SK-N-SH (cell line): ENCODE results near the gene SETD1A. TPM values are rescaled to one million over a fixed set of nuclear protein-coding genes. Genes with fewer than 3 reads are reported as not detected.
A peak's percentile ranks its signal among the peaks of the same experiment; 100 is the strongest.

Source experiments
- CTCF ChIA-PET: fragments of 300-600, 350-600 bp; formaldehyde crosslinking; extraction: SDS; loops from one replicate; lab custom pipeline; 2021; lab: Yijun Ruan, JAX
- POLR2A ChIA-PET: fragments of 350-600 bp; sonication (Branson Sonifier 250); formaldehyde crosslinking; extraction: SDS; loops from one replicate; lab custom pipeline; 2020; ENCODE audit warnings: antibody characterized with exemption, inconsistent platforms; lab: Yijun Ruan, JAX
- DNase-seq: peaks from one replicate; pipeline ENCODE4 v3.0.0; 2012
- H2AFZ ChIP-seq: fragments of 200-600 bp; sonication (generic); 2 replicates; pipeline ENCODE4 v1.8.1; 2016; ENCODE audit warnings: antibody characterized with exemption, mild to moderate bottlenecking, low read depth
- H3F3A ChIP-seq: fragments of 200-600 bp; sonication (generic); replicated peaks from 2 replicates; pipeline ENCODE3; 2016; ENCODE audit warnings: antibody characterized with exemption, mild to moderate bottlenecking; ENCODE audit not compliant: insufficient read depth
- H3K27ac ChIP-seq, 2 experiments: fragments of 200-500 bp in 1 of 2; fragments of 200-600 bp in 1 of 2; sonication (Bioruptor generic) in 1 of 2; sonication (generic), shearing (Covaris generic) in 1 of 2; 2 replicates each; pipeline versions ENCODE4 v1.5.1 to v1.6.1; 2014 to 2016; ENCODE audit warnings: low read depth in 2 of 2, inconsistent platforms in 1 of 2, low read length in 1 of 2, mild to moderate bottlenecking in 1 of 2, mixed read lengths in 1 of 2
- H3K27me3 ChIP-seq: fragments of 200-600 bp; sonication (generic), shearing (Covaris generic); 2 replicates; pipeline ENCODE4 v1.6.1; 2016; ENCODE audit warnings: mixed run types; ENCODE audit not compliant: insufficient read depth
- H3K36me3 ChIP-seq, 2 experiments: fragments of 200-500 bp in 1 of 2; fragments of 200-600 bp in 1 of 2; sonication (Bioruptor generic) in 1 of 2; sonication (generic) in 1 of 2; replicated peaks in 1 of 2; 2 replicates each; pipeline versions ENCODE3 to v1.5.1; 2014 to 2016; ENCODE audit warnings: low read length in 1 of 2, mild to moderate bottlenecking in 1 of 2; ENCODE audit not compliant: insufficient read depth in 2 of 2, control insufficient read depth in 1 of 2
- H3K4me1 ChIP-seq, 2 experiments: fragments of 200-500 bp in 1 of 2; fragments of 200-600 bp in 1 of 2; sonication (Bioruptor generic) in 1 of 2; sonication (generic), shearing (Covaris generic) in 1 of 2; 2 replicates each; pipeline versions ENCODE4 v1.5.1 to v1.6.1; 2014 to 2016; ENCODE audit warnings: low read depth in 1 of 2, low read length in 1 of 2, mixed run types in 1 of 2; ENCODE audit not compliant: insufficient read depth in 2 of 2, control insufficient read depth in 1 of 2
- H3K4me2 ChIP-seq: fragments of 200-600 bp; sonication (generic), shearing (Covaris generic); 2 replicates; pipeline ENCODE4 v1.6.1; 2017; ENCODE audit warnings: mixed run types
- H3K4me3 ChIP-seq, 2 experiments: fragments of 200-500 bp in 1 of 2; fragments of 200-600 bp in 1 of 2; sonication (Bioruptor generic) in 1 of 2; sonication (generic), shearing (Covaris generic) in 1 of 2; 2 replicates each; pipeline versions ENCODE4 v1.5.1 to v1.8.1; 2014 to 2016; ENCODE audit warnings: low read depth in 2 of 2, inconsistent platforms in 1 of 2, low read length in 1 of 2, mild to moderate bottlenecking in 1 of 2, mixed read lengths in 1 of 2, moderate library complexity in 1 of 2
- H3K79me2 ChIP-seq: fragments of 200-600 bp; sonication (generic); 2 replicates; pipeline ENCODE4 v1.8.1; 2017; ENCODE audit warnings: mild to moderate bottlenecking; ENCODE audit not compliant: insufficient read depth
- H3K9ac ChIP-seq: fragments of 200-600 bp; sonication (generic); 2 replicates; pipeline ENCODE4 v1.6.1; 2017; ENCODE audit warnings: mixed run types
- H3K9me2 ChIP-seq: fragments of 200-600 bp; sonication (generic); 2 replicates; pipeline ENCODE4 v1.6.1; 2017; ENCODE audit warnings: mixed run types
- H3K9me3 ChIP-seq: fragments of 200-600 bp; sonication (generic); 2 replicates; pipeline ENCODE4 v1.6.1; 2017; ENCODE audit warnings: mixed run types, mild to moderate bottlenecking, moderate library complexity
- H4K20me1 ChIP-seq: fragments of 200-600 bp; sonication (generic); 2 replicates; pipeline ENCODE4 v1.6.1; 2017; ENCODE audit warnings: mild to moderate bottlenecking, mixed run types; ENCODE audit not compliant: insufficient read depth
- CHD2 ChIP-seq: fragments of 150-350 bp; IDR thresholded peaks from 2 replicates; pipeline ENCODE4 v1.6.1; 2018; ENCODE audit warnings: low read length; ENCODE audit not compliant: partially characterized antibody
- FOSL2 ChIP-seq: IDR thresholded peaks from 2 replicates; pipeline ENCODE4 v1.4.0; 2012; ENCODE audit warnings: low read depth, mild to moderate bottlenecking, moderate library complexity, borderline replicate concordance
- FOXJ3 ChIP-seq: sonication (generic); formaldehyde crosslinking; IDR thresholded peaks from 2 replicates; pipeline ENCODE4 v1.5.1; 2020; ENCODE audit warnings: mild to moderate bottlenecking, missing genetic modification reagents
- FOXM1 ChIP-seq: IDR thresholded peaks from 2 replicates; pipeline ENCODE4 v1.4.0; 2012; ENCODE audit warnings: low read depth, mild to moderate bottlenecking
- GATA2 ChIP-seq: sonication (generic); formaldehyde crosslinking; IDR thresholded peaks from 2 replicates; pipeline ENCODE4 v1.5.0; 2020; ENCODE audit warnings: mild to moderate bottlenecking, missing genetic modification reagents
- MAX ChIP-seq: IDR thresholded peaks from 2 replicates; pipeline ENCODE4 v1.4.0; 2012; ENCODE audit warnings: low read depth
- MEF2A ChIP-seq: IDR thresholded peaks from 2 replicates; pipeline ENCODE4 v1.4.0; 2012; ENCODE audit warnings: low read depth, borderline replicate concordance
- MXI1 ChIP-seq: IDR thresholded peaks from 2 replicates; pipeline ENCODE4 v1.6.1; 2012; ENCODE audit warnings: mild to moderate bottlenecking, low read depth, low read length, improper control_type of control experiment
- NFIC ChIP-seq: IDR thresholded peaks from 2 replicates; pipeline ENCODE4 v1.4.0; 2012; ENCODE audit warnings: borderline replicate concordance
- NRF1 ChIP-seq: IDR thresholded peaks from 2 replicates; pipeline ENCODE4 v1.6.1; 2012; ENCODE audit warnings: low read depth, mild to moderate bottlenecking, low read length
- RCOR1 ChIP-seq: fragments of 150-350 bp; IDR thresholded peaks from 2 replicates; pipeline ENCODE4 v1.6.1; 2017; ENCODE audit warnings: antibody characterized with exemption, low read length
- REST ChIP-seq: IDR thresholded peaks from 2 replicates; pipeline ENCODE4 v1.6.1; 2012; ENCODE audit warnings: mild to moderate bottlenecking, low read depth, low read length, moderate library complexity
- SMC3 ChIP-seq: IDR thresholded peaks from 2 replicates; pipeline ENCODE4 v1.6.1; 2012; ENCODE audit warnings: low read depth, low read length, improper control_type of control experiment
- USF2 ChIP-seq: fragments of 150-350 bp; IDR thresholded peaks from 2 replicates; pipeline ENCODE4 v1.6.1; 2017; ENCODE audit warnings: antibody characterized with exemption, low read length, low read depth, borderline replicate concordance
- WGBS: methylation state at CpG from one replicate; pipeline ENCODE4 v1.1.6; 2017; ENCODE audit warnings: low lambda C conversion rate; 5-methylcytosine and 5-hydroxymethylcytosine counted together
- polyA plus RNA-seq, 3 experiments: library from polyadenylated mRNA; depleted of rRNA; stranded (reverse); fragments of >200 nt; gene quantifications; 2 replicates each; pipeline ENCODE4 v1.2.3, GENCODE V29; 2012
- TF ChIP-seq, protein P1 (sequence below): fragments of 150-350 bp; IDR thresholded peaks from 2 replicates; pipeline ENCODE4 v1.6.1; 2016; ENCODE audit warnings: mild to moderate bottlenecking, low read depth, low read length
- TF ChIP-seq, protein P2 (sequence below): fragments of 200-600 bp; sonication (generic); IDR thresholded peaks from 2 replicates; pipeline ENCODE4 v1.6.1; 2017; ENCODE audit warnings: antibody characterized with exemption, mild to moderate bottlenecking, moderate library complexity

The SETD1A gene
- polyA plus RNA-seq, 1 of the 3 experiments (the other 2 are of a cell fraction) = 6.8 TPM

GRCh38 chr16:31002250-31002700, 44.7 kb downstream of the SETD1A start (continued):
- TF ChIP-seq, protein P1, sequence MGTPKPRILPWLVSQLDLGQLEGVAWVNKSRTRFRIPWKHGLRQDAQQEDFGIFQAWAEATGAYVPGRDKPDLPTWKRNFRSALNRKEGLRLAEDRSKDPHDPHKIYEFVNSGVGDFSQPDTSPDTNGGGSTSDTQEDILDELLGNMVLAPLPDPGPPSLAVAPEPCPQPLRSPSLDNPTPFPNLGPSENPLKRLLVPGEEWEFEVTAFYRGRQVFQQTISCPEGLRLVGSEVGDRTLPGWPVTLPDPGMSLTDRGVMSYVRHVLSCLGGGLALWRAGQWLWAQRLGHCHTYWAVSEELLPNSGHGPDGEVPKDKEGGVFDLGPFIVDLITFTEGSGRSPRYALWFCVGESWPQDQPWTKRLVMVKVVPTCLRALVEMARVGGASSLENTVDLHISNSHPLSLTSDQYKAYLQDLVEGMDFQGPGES = no peak
- no peak for TF ChIP-seq RCOR1
- TF ChIP-seq GATA2 (CRISPR knock-in tag) = no peak
- TF ChIP-seq FOXJ3 (CRISPR knock-in tag) = no peak
- TF ChIP-seq MXI1 = no peak
- TF ChIP-seq MEF2A = no peak
- TF ChIP-seq, all 33 proteins: peak for 0

GRCh38 chr16:31002862-31003341, 45.3 kb downstream of the SETD1A start:
- CTCF ChIA-PET = interaction anchor here (0.8 to 2.6 kb wide), 3 partner anchors 18 to 440 kb away, joined by 3 to 16 read pairs (median 3); partner anchors contain the start of genes HSD3B7 and ZNF843
- H3K4me1 ChIP-seq = peaks cover 9 to 12% of the 10 kb centered on the region in 2 experiments; a peak in 3 of 4 replicates
- peak overlapping the region in 1 of 2 experiments; percentile 30; a peak in 1 of 4 replicates for H3K27ac ChIP-seq
- POLR2A ChIA-PET = no interaction called here
- TF ChIP-seq, protein P2, sequence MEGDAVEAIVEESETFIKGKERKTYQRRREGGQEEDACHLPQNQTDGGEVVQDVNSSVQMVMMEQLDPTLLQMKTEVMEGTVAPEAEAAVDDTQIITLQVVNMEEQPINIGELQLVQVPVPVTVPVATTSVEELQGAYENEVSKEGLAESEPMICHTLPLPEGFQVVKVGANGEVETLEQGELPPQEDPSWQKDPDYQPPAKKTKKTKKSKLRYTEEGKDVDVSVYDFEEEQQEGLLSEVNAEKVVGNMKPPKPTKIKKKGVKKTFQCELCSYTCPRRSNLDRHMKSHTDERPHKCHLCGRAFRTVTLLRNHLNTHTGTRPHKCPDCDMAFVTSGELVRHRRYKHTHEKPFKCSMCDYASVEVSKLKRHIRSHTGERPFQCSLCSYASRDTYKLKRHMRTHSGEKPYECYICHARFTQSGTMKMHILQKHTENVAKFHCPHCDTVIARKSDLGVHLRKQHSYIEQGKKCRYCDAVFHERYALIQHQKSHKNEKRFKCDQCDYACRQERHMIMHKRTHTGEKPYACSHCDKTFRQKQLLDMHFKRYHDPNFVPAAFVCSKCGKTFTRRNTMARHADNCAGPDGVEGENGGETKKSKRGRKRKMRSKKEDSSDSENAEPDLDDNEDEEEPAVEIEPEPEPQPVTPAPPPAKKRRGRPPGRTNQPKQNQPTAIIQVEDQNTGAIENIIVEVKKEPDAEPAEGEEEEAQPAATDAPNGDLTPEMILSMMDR = no peak
- TF ChIP-seq RCOR1 = no peak
- no peak for TF ChIP-seq MXI1
- no peak for TF ChIP-seq FOXM1
- no peak for TF ChIP-seq SMC3
- no peak overlapping the region for H3K4me2 ChIP-seq
- no peaks in the 10 kb centered on the region for H4K20me1 ChIP-seq
- no peak overlapping the region for H3K9ac ChIP-seq
- peaks cover 0 to 2% of the 10 kb centered on the region in 2 experiments for H3K36me3 ChIP-seq
- DNase-seq = no peak
- no peaks in the 10 kb centered on the region for H3K9me3 ChIP-seq
- no peaks in the 10 kb centered on the region for H3K9me2 ChIP-seq
- H3K27me3 ChIP-seq = no peaks in the 10 kb centered on the region
- no peak overlapping the region for H2AFZ ChIP-seq
- peaks cover 25% of the 10 kb centered on the region; the same call in 1 of the 2 replicates for H3K79me2 ChIP-seq
- no peak overlapping the region for H3K4me3 ChIP-seq
- WGBS = 88% methylated on average over 7 of the region's 9 CpGs
- peaks cover 21% of the 10 kb centered on the region for H3F3A ChIP-seq

DNA sequence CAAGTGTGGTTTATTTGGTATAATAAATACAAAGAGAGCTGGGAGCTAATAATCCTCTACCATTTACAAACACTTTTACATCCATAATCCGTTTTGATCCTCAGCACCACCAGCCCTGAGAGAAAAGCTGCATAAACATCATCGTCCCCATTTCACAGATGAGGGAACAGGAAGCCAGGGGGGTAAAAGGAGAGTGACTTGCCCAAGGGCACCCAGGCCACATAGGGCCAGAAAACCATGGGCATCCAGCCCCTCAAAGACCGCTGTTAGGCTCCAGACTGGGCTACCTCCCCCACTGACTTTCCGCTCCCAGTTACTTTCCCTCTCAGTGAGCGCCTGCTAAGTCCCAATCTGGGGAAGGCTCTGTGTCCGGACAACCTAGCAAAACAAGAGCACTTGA, 46.2 kb downstream of the SETD1A start:
- H3K79me2 ChIP-seq = peaks cover 31% of the 10 kb centered on the region; the same call in 1 of the 2 replicates
- CTCF ChIA-PET = interaction anchor here (0.6 to 2.6 kb wide), 3 partner anchors 19 to 452 kb away, joined by 3 to 16 read pairs (median 3); partner anchors contain the start of gene HSD3B7
- H3F3A ChIP-seq = peaks cover 17% of the 10 kb centered on the region
- no peak overlapping the region for H3K4me3 ChIP-seq
- DNase-seq = no peak
- H3K4me1 ChIP-seq = peaks cover 9% of the 10 kb centered on the region in 2 experiments; a peak in 2 of 4 replicates
- H2AFZ ChIP-seq = no peak overlapping the region
- H3K27me3 ChIP-seq = no peaks in the 10 kb centered on the region
- H3K9me3 ChIP-seq = no peaks in the 10 kb centered on the region
- no peaks in the 10 kb centered on the region for H4K20me1 ChIP-seq
- peaks cover 0 to 2% of the 10 kb centered on the region in 2 experiments for H3K36me3 ChIP-seq
- no peak overlapping the region for H3K9ac ChIP-seq
- no peak overlapping the region for H3K4me2 ChIP-seq
- no peak overlapping the region for H3K27ac ChIP-seq
- POLR2A ChIA-PET = no interaction called here
- H3K9me2 ChIP-seq = no peaks in the 10 kb centered on the region
- WGBS = 88% methylated on average over 6 of the region's 6 CpGs
- TF ChIP-seq USF2 (no peak), NFIC (no peak), MXI1 (no peak), NRF1 (no peak), REST (no peak), SMC3 (no peak), GATA2 (CRISPR knock-in tag) (no peak), CHD2 (no peak), FOSL2 (no peak), MAX (no peak)
